Hematopoietic multipotent progenitor cell treated with erythropoietin and hydrocortisone succinate and interleukin-3 and kit ligand, for 8 days (in vitro differentiated cells): ENCODE measurements around the gene ASCL2.
"Not testable (repeated sequence)": the region's sequence is repeated elsewhere in the genome, so short reads cannot be mapped to it uniquely, and the experiment has no call there.

Source experiments
- DNase-seq: peaks from one replicate; pipeline ENCODE4 v3.0.0-alpha.2; 2015

Gene ASCL2

GRCh38 chr11:2258501-2259465, 11.6 kb downstream of the ASCL2 start:
- no peak for DNase-seq

- no peak for DNase-seq
These were observed 13.3 kb downstream of the ASCL2 start for GRCh38 chr11:2256951-2257700.

GRCh38 chr11:2256293-2256913, 14.0 kb downstream of the ASCL2 start:
- no peak for DNase-seq

- no peak for DNase-seq
These were observed 18.4 kb downstream of the ASCL2 start for GRCh38 chr11:2252018-2252417.

- no peak for DNase-seq
These were observed 19.2 kb downstream of the ASCL2 start for GRCh38 chr11:2251138-2251537.

- DNase-seq, result no peak
These were observed 19.9 kb downstream of the ASCL2 start for GRCh38 chr11:2250485-2250884.

GRCh38 chr11:2250041-2250440, 20.3 kb downstream of the ASCL2 start:
- DNase-seq, result no peak

- no peak for DNase-seq
These were observed 21.0 kb downstream of the ASCL2 start for GRCh38 chr11:2249189-2249916.

- no peak for DNase-seq
These were observed 21.6 kb downstream of the ASCL2 start for GRCh38 chr11:2248762-2249161.

GRCh38 chr11:2248242-2248641, 22.1 kb downstream of the ASCL2 start:
- DNase-seq, result no peak

- DNase-seq, result no peak
These were observed 22.9 kb downstream of the ASCL2 start for GRCh38 chr11:2247496-2247895.

GRCh38 chr11:2240834-2241233, 29.6 kb downstream of the ASCL2 start:
- DNase-seq, result no peak

GRCh38 chr11:2237457-2238238, 32.7 kb downstream of the ASCL2 start:
- no peak for DNase-seq

GRCh38 chr11:2236381-2237134, 33.8 kb downstream of the ASCL2 start:
- not testable (repeated sequence) for DNase-seq

GRCh38 chr11:2235588-2236326, 34.6 kb downstream of the ASCL2 start:
- no peak for DNase-seq

- no peak for DNase-seq
These were observed 35.4 kb downstream of the ASCL2 start for GRCh38 chr11:2234963-2235362.

- no peak for DNase-seq
These were observed 36.5 kb downstream of the ASCL2 start for GRCh38 chr11:2233693-2234455.

GRCh38 chr11:2229713-2230297, 40.6 kb downstream of the ASCL2 start:
- no peak for DNase-seq

GRCh38 chr11:2224254-2224653, 46.1 kb downstream of the ASCL2 start:
- DNase-seq, result no peak
